Activated T-helper 1 cell treated with Interleukin-2 at 50 U/mL for 16 hours (primary cell): Measurements from ENCODE around the gene NMUR2.

Experiments used
- DNase-seq: peaks from one replicate; pipeline ENCODE4 v3.0.0-alpha.2; 2020; ENCODE audit warnings: low read depth

The NMUR2 gene

DNA sequence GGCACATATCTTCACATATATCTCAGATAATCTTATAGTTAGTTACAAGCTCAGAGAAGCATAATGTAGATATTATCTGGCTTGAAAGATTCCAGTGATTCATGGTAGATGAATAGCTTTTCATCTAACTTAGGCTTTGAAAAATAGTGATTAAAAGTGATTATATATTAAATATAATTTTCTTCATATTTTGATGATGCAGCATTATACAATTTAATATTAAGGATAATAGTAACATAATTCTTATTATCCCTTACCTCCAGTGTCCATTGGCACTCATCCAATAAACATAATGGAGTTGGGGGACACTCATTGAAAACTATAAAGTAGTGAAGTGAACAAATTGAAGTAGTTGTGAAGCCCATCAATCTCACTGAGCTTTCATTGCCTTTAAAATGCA lies 35.8 kb downstream of the NMUR2 start:
- no peak for DNase-seq

DNA sequence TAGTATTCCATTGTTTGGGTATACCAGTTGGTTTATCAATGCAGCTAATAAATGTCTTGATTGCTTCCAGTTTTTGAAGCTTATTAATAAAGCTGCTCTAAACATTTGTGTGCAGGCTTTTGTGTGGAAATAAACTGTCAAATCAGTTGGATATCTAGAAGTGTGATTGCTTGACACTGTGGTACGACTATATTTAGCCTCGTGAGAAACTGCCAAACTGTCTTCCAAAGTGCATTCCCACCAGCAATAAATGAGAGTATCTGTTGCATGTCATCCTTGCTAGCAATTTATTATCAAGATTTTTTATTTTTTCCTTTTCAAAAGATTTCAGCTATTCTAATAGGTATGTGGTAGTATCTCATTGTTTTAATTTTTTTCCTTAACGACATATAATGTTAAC lies 37.5 kb downstream of the NMUR2 start:
- DNase-seq = no peak

DNA sequence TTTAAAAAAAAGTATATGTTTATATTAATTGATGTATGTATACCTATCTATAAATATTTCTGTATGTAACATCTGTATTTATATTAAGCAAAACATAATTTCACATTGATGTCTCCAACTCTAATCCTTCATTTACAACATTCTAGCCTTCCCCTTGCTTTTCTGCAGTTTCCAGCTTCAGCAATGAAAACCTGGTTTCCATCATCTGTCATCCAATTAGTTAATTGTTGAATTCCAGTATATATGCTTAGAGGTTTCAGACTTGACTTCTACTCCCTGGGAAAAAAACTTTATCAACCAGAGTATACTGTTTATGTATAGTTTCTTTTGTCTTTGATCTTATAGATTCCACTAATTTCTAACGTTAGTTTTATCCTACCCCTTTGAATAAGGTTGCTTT lies 38.4 kb downstream of the NMUR2 start:
- DNase-seq = no peak

DNA sequence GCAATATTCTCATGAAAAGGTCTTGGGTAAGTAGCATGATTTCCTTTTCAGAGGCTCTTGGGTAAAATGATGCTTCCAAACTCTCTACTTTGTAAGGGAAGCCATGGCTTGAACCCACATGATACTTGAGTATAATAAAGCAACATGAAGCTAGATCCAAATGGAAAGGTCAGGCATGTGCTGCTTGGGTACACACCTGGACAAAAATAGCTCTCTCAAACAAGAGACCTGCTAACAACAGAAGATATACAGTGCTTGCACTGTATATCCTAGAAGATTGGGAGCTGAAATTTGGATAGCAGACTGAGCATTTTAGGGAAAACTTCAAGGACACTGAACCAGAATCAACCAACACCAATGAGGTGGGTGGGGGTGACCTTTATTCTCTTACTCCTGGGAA lies 40.2 kb downstream of the NMUR2 start:
- no peak for DNase-seq

DNA sequence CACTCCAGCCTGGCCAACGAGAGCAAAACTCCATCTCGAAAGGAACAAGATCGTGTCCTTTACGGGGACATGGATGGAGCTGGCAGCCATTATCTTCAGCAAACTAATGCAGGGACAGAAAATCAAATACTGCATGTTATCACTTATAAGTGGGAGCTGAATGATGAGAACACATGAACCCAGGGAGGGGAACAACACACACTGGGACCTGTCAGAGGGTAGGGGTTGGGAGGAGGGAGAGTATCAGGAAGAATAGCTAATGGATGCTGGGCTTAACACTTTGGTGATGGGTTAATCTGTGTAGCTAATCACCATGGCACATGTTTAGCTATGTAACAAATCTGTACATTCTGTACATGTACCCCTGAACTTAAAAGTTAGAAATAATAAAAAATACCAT lies 40.9 kb downstream of the NMUR2 start:
- no peak for DNase-seq

DNA sequence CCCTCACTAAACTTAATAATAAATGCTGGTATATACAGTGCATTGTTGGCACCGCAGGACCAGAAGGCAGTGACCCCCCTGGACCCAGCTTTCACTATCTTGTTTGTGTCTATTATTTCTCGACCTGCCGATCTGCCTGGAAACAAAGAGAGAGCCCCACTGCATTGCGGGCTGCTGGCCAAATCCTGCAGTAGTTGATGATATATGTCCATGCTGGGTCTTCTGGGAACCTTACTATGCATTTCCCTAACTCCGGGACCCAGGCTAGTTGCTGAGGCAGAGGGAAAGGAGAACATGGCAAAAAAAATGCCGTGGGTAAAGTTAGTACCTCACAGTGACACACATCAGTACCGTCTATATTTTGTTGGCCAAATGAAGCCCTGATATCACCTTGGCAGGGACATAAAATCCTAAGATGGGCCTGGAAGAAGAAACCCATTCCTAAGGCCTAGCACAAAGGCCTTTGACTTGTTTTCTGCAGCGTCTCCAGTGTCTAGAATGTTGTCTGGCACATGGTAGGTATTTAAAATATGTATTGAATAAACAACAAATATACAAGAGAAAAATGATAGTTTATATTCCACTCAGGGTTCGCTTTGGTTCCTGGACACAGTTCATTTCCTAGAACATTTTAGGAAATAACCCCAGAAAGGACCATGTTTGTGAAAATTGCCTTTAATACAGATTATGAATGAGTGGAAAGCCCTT lies 46.1 kb downstream of the NMUR2 start:
- DNase-seq = no peak

DNA sequence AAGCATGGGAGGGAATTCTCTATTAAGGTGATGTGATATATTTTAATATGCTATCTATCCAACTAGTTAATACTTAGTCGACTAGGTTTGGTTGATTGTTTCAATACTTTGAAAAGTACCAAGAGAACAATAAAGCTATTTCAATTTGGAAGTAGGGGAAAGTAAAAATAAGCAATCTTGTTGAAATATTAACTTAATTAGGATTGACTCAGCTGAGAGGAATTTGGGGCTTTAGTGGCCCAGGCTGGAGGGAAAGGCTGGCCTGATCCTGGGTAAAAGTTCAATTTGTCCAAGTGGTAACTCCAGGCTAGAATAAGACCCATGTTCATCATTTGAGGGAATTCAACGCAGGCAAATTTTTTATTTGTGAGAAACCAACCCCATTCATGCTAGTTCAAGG lies 48.6 kb downstream of the NMUR2 start:
- DNase-seq = no peak

DNA sequence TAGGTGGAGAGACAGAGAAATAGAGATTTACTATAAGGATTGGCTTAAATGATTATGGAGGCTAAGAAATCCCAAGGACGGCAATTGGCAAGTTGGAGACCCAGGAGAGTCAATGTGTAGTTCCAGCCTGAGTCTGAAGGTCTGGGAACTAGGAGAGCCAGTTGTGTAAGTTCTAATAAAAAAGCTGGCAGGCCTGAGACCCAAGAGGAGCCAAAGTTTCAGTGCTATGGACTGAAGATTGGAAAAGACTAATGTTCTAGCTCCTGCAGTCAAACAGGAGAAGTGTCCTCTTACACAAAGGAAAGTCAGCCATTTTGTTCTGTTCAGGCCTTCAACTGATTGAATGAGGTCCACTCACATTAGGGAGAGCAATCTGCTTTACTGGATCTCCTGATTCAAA lies 50.0 kb downstream of the NMUR2 start:
- no peak for DNase-seq

DNA sequence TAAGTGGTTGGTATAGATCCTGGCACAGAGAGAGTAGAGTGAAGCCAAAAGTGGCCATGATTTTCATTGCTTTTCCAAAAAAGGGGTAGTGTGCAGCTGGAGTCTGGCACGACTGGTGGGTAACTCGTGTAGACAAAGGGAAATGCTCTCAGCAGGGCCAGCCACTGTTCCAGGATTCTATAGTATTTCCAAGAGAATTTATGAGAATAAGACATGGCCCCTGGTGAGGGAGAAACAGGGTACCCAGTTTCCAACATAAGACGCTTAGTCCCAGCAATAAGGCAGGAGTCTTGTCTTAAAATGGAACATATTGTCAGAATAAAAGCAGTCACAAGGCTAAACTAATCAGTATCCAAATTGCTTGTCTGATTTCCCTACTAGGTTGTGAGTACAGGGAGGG lies 52.1 kb downstream of the NMUR2 start:
- no peak for DNase-seq

DNA sequence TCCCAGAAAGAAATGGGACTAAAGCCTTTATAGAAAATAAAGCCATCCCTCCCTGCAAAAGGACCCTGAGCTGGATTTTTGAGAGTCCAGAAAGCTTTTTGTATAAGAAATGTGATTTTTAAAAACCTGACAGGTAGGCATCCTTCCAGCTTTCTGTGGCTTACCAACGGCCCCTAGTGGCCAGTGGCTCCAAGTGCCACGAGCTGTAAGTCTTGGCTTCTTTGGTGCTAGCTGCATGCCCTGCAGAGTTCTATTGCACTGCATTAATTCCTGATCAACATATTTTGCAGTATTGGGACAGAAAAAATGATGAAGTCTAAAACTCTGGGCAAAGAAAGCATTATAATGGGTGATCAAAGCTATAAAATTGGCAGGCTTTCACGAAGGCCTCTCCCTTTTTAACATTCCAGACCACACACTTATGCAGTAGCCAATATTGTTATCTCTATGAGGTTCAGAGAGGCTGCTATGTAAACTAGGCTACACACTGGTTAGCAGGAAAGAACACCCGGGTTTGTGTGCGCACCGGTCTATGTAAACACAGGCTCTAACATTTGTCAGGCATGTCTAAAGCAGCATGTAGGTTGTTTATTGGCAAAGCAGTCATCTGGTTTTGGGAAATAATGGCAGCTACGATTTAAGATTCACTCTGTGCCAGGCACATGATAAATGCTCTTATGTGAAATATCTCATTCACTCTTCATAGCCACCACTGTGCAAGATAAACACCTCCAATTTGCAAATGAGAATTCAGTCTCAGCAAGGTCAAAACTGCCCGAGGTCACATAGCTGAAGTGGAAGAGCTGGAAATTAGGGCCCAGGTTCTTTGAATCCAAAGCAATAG lies 55.2 kb downstream of the NMUR2 start:
- DNase-seq = no peak
